GM20000 (cell line): ENCODE measurements around the gene PAPOLB.

Experiments used
- DNase-seq: peaks from one replicate; pipeline ENCODE4 v3.0.0; 2012; ENCODE audit warnings: low spot score
- TF ChIP-seq, protein P1 (sequence below): IDR thresholded peaks from 2 replicates; pipeline ENCODE4 v1.5.1; 2012; ENCODE audit warnings: mild to moderate bottlenecking, control low read depth; ENCODE audit errors: extremely low read depth, missing control alignments

The PAPOLB gene

DNA sequence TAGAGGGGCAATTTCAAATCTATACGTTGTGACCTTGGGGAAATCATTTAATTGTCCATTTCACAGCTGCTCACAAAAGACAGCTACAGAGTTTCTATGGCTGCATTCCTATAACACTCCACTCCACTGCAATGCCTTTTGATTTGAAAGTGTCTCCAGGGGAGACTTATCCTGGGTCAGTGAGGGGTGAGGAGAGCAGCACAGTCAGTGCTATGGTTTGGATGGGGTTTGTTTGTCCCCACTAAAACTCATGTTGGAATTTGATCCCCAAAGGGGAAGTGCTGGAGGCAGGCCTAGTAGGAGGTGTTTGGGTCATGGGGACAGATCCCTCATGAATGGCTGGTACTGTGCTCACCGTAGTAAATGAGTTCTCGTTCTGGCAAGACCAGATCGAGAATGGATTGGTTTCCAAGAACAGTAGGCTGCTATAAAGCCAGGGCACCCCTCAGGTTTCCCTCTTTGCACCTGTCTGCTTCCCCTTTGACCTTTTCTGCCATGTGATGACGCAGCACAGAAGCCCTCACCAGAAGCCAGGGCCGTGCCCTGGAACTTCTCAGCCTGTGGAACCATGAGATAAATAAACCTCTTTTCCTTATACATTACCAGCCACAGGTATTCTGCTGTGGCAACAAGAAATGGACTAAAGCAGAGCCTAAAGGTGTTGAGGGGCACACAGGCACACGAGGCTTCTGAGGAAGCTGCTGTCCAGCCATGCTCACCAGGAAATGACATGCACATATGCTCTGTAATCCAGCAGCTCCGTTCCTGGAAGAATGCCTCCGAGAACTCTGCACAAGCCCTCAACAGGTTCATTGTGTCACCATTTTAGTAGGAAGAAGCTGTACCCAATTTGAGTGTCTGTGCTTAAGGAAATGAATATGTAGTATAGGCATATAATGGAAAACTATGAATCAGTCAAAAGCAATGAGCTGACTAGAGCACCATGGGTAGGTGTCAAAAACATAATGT is 5.0 kb upstream of the PAPOLB start:
- no peak for DNase-seq
- TF ChIP-seq, protein P1, sequence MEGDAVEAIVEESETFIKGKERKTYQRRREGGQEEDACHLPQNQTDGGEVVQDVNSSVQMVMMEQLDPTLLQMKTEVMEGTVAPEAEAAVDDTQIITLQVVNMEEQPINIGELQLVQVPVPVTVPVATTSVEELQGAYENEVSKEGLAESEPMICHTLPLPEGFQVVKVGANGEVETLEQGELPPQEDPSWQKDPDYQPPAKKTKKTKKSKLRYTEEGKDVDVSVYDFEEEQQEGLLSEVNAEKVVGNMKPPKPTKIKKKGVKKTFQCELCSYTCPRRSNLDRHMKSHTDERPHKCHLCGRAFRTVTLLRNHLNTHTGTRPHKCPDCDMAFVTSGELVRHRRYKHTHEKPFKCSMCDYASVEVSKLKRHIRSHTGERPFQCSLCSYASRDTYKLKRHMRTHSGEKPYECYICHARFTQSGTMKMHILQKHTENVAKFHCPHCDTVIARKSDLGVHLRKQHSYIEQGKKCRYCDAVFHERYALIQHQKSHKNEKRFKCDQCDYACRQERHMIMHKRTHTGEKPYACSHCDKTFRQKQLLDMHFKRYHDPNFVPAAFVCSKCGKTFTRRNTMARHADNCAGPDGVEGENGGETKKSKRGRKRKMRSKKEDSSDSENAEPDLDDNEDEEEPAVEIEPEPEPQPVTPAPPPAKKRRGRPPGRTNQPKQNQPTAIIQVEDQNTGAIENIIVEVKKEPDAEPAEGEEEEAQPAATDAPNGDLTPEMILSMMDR: no peak

- TF ChIP-seq, protein P1: no peak
- no peak for DNase-seq
These were observed 326 bp upstream of the PAPOLB start for GRCh38 chr7:4862156-4862555.

- DNase-seq: no peak
- TF ChIP-seq, protein P1: no peak
These were observed 603 bp downstream of the PAPOLB start for GRCh38 chr7:4861227-4861626.

DNA sequence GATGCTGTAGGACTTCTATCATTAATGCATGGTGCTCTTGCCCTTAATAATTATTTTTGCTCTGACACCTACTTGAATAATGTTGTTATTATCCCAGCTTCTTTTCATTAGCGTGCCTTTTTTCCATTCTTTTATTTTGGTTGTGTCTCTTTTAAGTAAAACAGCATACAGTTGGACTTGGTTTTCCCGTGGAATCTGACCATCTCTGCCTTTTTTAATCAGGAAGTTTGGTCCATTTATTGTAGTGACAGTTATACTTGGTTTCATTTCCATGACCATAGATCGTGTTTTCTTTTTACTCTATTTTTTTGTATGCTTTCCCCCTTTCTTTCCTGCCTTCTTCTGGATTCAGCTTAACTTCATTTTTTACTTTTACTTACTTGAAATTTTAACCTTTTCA is 4.6 kb downstream of the PAPOLB start:
- TF ChIP-seq, protein P1: no peak
- no peak for DNase-seq

DNA sequence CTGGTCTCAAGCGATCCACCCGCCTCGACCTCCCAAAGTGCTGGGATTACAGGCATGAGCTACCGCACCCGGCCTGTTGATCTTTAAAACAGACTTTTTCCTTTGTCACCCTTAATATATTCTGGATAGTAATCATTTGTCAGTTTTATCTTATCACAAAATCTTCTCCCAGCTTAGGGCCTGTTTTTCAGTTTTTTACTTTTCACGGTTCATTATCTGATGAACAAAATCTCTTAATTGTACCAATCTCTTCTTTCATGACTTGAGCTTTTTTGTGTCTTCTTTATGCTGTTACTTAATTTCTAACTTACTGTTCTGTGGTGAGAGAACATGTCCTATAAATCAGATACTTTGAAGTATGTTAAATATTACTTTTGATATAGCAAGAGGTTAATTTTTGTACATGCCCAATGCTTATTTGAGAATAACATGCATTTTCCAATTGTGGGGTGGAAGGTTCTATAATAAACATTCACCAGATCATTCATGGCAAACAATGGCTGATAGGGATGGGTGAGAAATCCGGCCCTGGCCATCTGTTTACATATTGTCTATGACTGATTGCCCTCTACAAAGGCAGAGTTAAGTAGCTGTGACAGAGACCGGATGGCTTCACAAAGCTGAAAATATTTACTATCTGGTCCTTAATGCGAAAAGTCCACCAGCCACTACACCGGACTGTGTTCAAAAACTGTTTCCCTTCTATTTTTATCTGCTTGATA is 5.3 kb downstream of the PAPOLB start:
- no peak for DNase-seq
- TF ChIP-seq, protein P1: no peak

GRCh38 chr7:4854916-4855315 is 6.9 kb downstream of the PAPOLB start:
- DNase-seq: no peak
- TF ChIP-seq, protein P1: no peak
